Nephron (organoid): ENCODE results near the gene TXNRD3.

ENCODE experiments used
- H3K27ac Mint-ChIP-seq, 3 experiments: 2 replicates each; pipeline ENCODE4 v1.8.0; 2020; ENCODE audit warnings: mixed read lengths in 3 of 3, mild to moderate bottlenecking in 2 of 3, moderate library complexity in 1 of 3
- H3K27me3 Mint-ChIP-seq: 2 replicates; pipeline ENCODE4 v1.8.0; 2021; ENCODE audit warnings: low read depth, mild to moderate bottlenecking, moderate library complexity, mixed read lengths
- H3K36me3 Mint-ChIP-seq: 2 replicates; pipeline ENCODE4 v1.8.0; 2020; ENCODE audit warnings: low read depth, mixed read lengths
- H3K4me1 Mint-ChIP-seq: 2 replicates; pipeline ENCODE4 v1.8.0; 2020; ENCODE audit warnings: mixed read lengths
- H3K4me3 Mint-ChIP-seq, 3 experiments: 2 replicates each; pipeline ENCODE4 v1.8.0; 2020; ENCODE audit warnings: mild to moderate bottlenecking in 3 of 3, mixed read lengths in 3 of 3, moderate library complexity in 2 of 3
- H3K9me3 Mint-ChIP-seq: 2 replicates; pipeline ENCODE4 v1.8.0; 2020; ENCODE audit warnings: mixed read lengths
- CTCF ChIP-seq, 3 experiments: fragments of 200-600 bp; sonication (generic); IDR thresholded peaks; one replicate each; pipeline ENCODE4 v1.5.0; 2021; ENCODE audit warnings: antibody characterized with exemption in 3 of 3; ENCODE audit not compliant: unreplicated experiment in 3 of 3

Gene TXNRD3

GRCh38 chr3:126562737-126563276 lies 92.1 kb downstream of the TXNRD3 start:
- Mint-ChIP-seq H3K4me1 (no peaks in the 10 kb centered on the region), H3K27ac (no peak overlapping the region), H3K9me3 (peaks cover 9% of the 10 kb centered on the region), H3K36me3 (no peaks in the 10 kb centered on the region), H3K27me3 (no peaks in the 10 kb centered on the region), H3K4me3 (no peak overlapping the region)
- TF ChIP-seq CTCF (IDR thresholded peaks at IDR 0.05; ENCODE audit: unreplicated experiment in 3 of 3): no peak

GRCh38 chr3:126558336-126559071 lies 96.4 kb downstream of the TXNRD3 start, which contains the start of gene C3orf22:
C3orf22 (minus strand) TSS chr3:126558932; CDS start chr3:126553390, 5,542 bp downstream.
- Mint-ChIP-seq H3K4me1 (peaks cover 4% of the 10 kb centered on the region), H3K36me3 (no peaks in the 10 kb centered on the region), H3K27ac (no peak within 1 kb of the TSS), H3K27me3 (no peaks in the 10 kb centered on the region), H3K4me3 (no peak within 1 kb of the TSS), H3K9me3 (peaks cover 9% of the 10 kb centered on the region)
- TF ChIP-seq CTCF (IDR thresholded peaks at IDR 0.05; ENCODE audit: unreplicated experiment in 3 of 3): no peak

DNA sequence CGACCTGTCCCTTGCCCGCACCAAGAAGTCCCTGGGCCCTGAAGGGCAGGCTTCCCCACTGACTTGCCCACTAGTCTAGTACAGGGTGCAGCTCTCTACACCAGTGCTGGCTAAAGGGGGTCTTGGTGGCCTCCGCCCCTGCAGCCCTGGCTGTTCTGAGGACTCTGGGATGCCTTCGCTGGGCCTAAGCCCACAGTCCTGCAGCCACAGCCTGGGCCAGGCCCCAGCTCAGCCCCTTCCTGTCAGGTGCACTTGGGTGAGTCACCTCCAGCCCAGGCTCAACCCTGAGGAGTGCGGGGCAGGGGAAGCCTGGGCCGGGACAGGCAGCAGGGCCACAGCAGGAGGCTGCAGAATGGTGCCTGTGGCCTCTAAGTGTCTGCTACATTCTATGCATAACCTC lies 97.2 kb downstream of the TXNRD3 start:
- TF ChIP-seq CTCF (IDR thresholded peaks at IDR 0.05; ENCODE audit: unreplicated experiment in 3 of 3): no peak
- Mint-ChIP-seq H3K36me3 (no peaks in the 10 kb centered on the region), H3K4me3 (no peak overlapping the region), H3K4me1 (peaks cover 4% of the 10 kb centered on the region), H3K27ac (no peak overlapping the region), H3K9me3 (peaks cover 8% of the 10 kb centered on the region), H3K27me3 (no peaks in the 10 kb centered on the region)

DNA sequence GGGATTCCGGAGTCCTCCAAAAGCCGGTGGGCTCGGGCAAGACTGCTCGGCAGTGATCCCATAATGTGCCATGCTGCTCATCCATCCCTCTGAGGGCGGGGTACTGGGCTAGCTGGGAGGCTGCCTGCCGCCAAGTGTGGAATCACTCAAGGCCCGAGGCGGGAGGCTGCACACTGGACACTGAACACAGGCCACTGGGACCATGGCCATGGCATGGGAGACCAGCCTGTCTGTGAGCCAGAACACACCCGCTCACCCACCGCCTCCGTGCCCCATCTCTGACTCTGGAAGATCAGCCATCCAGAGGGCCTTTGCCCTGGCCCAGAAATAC lies 97.5 kb downstream of the TXNRD3 start:
- H3K4me3 Mint-ChIP-seq: no peak overlapping the region
- peaks cover 4% of the 10 kb centered on the region for H3K4me1 Mint-ChIP-seq
- H3K9me3 Mint-ChIP-seq: peaks cover 6% of the 10 kb centered on the region
- no peak for TF ChIP-seq CTCF (IDR thresholded peaks at IDR 0.05; ENCODE audit: unreplicated experiment in 3 of 3)
- H3K27ac Mint-ChIP-seq: no peak overlapping the region
- H3K27me3 Mint-ChIP-seq: no peaks in the 10 kb centered on the region
- H3K36me3 Mint-ChIP-seq: no peaks in the 10 kb centered on the region
